Activated CD4-positive, alpha-beta T cell treated with anti-CD3 and anti-CD28 coated beads, Interleukin-2, amount 50 U/mL, for 4 hours (primary cell): ENCODE measurements around the gene POTEB3.
"Not testable (repeated sequence)": the region's sequence is repeated elsewhere in the genome, so short reads cannot be mapped to it uniquely, and the experiment has no call there.

Experiments used
- DNase-seq, 2 experiments: peaks; one replicate each; pipeline ENCODE4 v3.0.0-alpha.2; 2020

The POTEB3 gene

GRCh38 chr15:21440399-21440798 is at the start of gene POTEB3:
Gene POTEB3 (minus strand): TSS chr15:21440499. CDS start chr15:21440011, 488 bp downstream.
- DNase-seq: not testable (repeated sequence)

GRCh38 chr15:21453683-21454082 is 13.4 kb upstream of the POTEB3 start:
- not testable (repeated sequence) for DNase-seq

GRCh38 chr15:21451920-21452563 is 11.7 kb upstream of the POTEB3 start:
- DNase-seq: not testable (repeated sequence)

DNA sequence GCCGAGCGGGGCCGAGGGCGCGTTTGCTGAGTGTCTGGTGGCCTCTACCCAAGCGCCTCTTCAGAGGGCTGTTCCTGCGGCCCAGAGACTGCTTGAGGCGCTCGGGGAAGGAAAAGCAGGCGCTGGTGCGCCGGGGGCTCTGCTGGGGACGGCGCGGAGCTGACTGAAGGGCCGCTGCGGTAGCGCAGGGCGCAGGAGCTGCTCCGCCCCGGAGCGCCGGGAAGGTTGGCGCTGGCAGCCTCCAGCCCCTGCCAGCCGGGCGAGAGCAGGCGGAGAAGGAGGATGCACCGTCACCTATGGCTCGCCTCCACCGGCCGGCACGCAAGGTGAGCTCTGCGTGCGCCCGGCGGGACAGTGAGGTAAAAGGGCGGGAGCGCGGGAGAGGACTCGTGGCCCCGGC is 11.2 kb upstream of the POTEB3 start:
- DNase-seq: not testable (repeated sequence)

DNA sequence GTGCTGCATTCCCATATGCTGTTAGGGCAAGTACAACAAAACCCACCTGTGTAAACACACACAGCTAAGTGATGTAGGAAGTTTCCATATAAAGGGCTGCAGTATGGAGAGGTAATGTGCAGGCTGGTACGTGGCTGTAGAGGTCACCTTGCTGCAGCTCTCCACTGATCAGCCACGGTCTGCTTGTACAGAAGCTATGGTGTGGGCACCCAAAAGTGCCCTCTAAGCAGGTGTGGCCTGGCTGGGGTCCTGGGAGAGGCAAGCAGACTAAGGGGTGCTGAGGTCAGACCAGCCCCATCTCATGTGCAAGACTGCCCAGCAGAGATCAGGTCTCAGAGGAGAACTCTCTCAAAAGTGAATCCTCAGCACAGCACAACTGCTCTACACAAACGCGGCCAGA is 32.9 kb downstream of the POTEB3 start:
- DNase-seq: not testable (repeated sequence)

DNA sequence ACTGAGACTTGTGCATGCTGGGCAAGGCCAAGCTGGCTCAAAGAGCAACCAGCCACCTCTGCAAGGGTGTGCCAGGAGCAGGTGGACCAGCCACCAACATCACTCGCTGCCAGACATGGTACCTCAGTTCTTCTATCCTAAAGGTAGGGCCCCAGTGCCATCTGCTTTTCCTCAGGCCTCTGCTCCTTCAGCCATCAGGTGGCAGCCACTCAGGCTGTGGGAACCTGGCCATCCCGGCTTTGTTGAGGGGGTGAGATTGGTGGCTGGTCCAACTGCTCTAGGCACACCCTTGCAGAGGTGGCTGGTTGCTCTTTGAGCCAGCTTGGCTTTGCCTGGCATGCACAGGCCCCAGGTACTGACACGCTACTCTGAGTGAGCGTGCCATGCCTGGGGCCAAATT is 38.8 kb downstream of the POTEB3 start:
- not testable (repeated sequence) for DNase-seq

DNA sequence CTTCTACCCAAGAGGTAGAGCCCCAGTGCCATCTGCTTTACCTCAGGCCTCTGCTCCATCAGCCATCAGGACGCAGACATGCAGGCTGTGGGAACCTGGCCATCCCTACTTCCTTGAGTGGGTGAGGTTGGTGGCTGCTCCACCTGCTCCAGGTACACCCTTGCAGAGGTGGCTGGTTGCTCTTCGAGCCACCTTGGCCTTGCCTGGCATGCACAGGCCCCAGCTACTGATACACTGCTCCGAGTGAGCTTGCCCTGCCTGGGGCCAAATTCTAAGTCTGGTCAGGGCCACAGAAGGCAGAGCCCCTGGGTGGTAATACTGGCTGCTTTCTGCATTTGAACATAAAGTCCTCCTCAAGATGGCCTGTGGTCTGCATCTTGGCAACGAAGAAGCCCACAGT is 41.2 kb downstream of the POTEB3 start:
- DNase-seq: not testable (repeated sequence)

GRCh38 chr15:21398511-21398910 is 41.8 kb downstream of the POTEB3 start:
- not testable (repeated sequence) for DNase-seq

DNA sequence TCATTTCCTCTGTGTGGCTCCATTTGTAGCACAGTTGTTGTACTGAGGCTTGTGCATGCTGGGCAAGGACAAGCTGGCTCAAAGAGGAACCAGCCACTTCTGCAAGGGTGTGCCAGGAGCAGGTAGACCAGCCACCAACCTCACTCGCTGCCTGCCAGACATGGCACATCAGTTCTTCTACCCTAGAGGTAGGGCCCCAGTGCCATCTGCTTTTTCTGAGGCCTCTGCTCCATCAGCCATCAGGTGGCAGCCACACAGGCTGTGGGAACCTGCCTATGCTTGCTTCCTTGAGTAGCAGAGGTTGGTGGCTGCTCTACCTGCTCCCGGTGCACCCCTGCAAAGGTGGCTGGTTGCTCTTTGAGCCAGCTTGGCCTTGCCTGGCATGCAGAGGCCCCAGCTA is 42.6 kb downstream of the POTEB3 start:
- DNase-seq: not testable (repeated sequence)

DNA sequence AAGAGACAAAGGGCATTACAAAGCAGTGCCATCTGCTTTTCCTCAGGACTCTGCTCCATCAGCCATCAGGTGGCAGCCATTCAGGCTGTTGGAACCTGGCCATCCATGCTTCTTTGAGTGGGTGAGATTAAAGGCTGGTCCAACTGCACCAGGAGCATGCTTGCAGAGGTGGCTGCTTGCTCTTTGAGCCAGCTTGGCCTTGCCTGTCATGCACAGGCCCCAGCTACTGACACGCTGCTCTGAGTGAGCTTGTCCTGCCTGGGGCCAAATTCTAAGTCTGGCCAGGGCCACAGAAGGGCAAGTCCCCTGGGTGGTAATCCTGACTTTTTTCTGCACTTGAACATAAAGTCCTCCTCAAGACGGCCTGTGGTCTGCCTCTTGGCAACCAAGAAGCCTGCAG is 43.1 kb downstream of the POTEB3 start:
- not testable (repeated sequence) for DNase-seq

DNA sequence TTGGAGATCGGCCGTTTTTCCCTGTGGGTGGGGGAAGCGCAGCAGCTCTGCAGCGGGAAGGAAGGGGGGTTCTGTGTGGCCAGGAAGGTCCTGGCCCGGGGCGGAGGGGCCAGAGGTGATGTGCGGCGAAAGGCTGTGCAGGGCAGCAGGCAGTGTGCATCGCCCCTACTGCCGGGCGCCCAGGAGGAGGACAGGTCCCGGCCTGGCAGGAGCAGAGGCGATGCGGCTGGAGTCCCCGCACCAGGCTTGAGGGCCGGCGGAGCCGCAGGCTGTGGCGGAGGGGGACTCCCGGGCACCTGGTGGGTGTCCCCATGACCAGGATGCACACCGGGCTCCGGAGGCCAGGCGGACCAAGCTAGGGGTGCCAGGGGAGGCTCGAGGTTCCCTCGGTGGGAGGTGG is 54.3 kb downstream of the POTEB3 start:
- DNase-seq: not testable (repeated sequence)

GRCh38 chr15:21383866-21384485 is 56.3 kb downstream of the POTEB3 start:
- not testable (repeated sequence) for DNase-seq

DNA sequence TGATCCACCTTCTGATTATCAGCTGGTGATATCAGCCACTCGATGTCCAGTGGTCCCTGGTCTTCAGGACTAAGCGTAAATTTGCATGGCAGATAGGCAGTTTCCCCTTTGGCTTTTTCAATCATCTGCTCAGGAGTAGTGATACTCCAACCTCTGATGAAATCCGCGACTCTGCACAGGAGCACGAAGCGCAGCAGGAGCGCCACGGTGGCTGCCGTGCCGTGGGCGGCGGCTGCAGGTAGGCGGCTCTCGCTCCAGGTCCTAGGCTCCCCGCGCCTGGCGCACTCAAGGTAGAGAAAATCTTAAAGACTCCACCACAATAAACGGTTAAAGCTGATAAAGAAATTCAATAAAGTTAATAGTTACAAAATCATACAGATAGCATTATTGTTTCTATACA is 66.6 kb downstream of the POTEB3 start:
- not testable (repeated sequence) for DNase-seq

- DNase-seq: not testable (repeated sequence)
Measured at GRCh38 chr15:21369177-21369576, 71.1 kb downstream of the POTEB3 start.

DNA sequence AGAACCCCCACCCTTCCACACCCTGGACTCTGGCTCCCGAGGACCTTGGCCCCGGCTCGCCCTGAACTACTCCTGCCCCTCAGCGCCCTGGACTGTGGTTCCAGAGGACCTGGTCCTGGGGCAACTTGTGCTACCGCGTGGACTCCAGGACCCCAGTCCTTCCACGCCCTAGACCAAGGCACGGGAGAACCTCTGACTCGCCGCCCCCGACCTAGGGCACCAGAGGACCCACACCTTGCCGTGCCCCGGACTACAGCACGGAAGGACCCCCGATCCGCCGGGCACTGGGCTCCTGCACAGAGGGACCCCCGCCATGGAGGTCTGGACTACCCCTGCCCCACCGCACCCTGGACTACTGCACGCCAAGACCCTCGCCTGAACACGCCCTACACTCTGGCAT is 71.7 kb downstream of the POTEB3 start:
- not testable (repeated sequence) for DNase-seq
